DMS 273 (cell line): ENCODE results near the gene LCN15.
"Not testable (repeated sequence)": the region's sequence is repeated elsewhere in the genome, so short reads cannot be mapped to it uniquely, and the experiment has no call there.

Source experiments
- DNase-seq: peaks from one replicate; lab custom pipeline; 2025; ENCODE audit not compliant: unreplicated experiment; lab: John Stamatoyannopoulos, UW

LCN15 gene

GRCh38 chr9:136764301-136764891 is at the start of gene LCN15:
TSS of gene LCN15 (minus strand) at chr9:136764518. CDS start at chr9:136764488, 30 bp downstream.
- DNase-seq = no peak

GRCh38 chr9:136808806-136809158 is 44.5 kb upstream of the LCN15 start:
- peak; percentile 60 for DNase-seq

GRCh38 chr9:136808075-136808805 is 43.9 kb upstream of the LCN15 start:
- DNase-seq = peak; percentile 70

GRCh38 chr9:136807281-136808074 is 43.2 kb upstream of the LCN15 start, which contains the start of gene RABL6:
TSS of gene RABL6 (plus strand) at chr9:136807948. CDS start at chr9:136808197, 249 bp downstream.
- DNase-seq = peak; percentile 91

- no peak for DNase-seq
Observed at GRCh38 chr9:136806631-136807201, 42.4 kb upstream of the LCN15 start.

- no peak for DNase-seq
Observed at GRCh38 chr9:136806067-136806466, 41.7 kb upstream of the LCN15 start.

- no peak for DNase-seq
Observed at GRCh38 chr9:136805207-136805740, 41.0 kb upstream of the LCN15 start.

GRCh38 chr9:136804509-136805206 is 40.3 kb upstream of the LCN15 start:
- no peak for DNase-seq

GRCh38 chr9:136803551-136804508 is 39.5 kb upstream of the LCN15 start:
- peak; percentile 45 for DNase-seq

GRCh38 chr9:136803009-136803550 is 38.8 kb upstream of the LCN15 start:
- not testable (repeated sequence) for DNase-seq

- no peak for DNase-seq
Observed at GRCh38 chr9:136802321-136802720, 38.0 kb upstream of the LCN15 start.

- peak; percentile 88 for DNase-seq
Observed at GRCh38 chr9:136799854-136800657, 35.7 kb upstream of the LCN15 start.

- DNase-seq = no peak
Observed at GRCh38 chr9:136799079-136799853, 34.9 kb upstream of the LCN15 start.

GRCh38 chr9:136798708-136799078 is 34.4 kb upstream of the LCN15 start:
- no peak for DNase-seq

GRCh38 chr9:136796775-136797347 is 32.5 kb upstream of the LCN15 start:
- peak; percentile 61 for DNase-seq

- DNase-seq = no peak
Observed at GRCh38 chr9:136796238-136796774, 32.0 kb upstream of the LCN15 start, which contains the start of gene CCDC183. TSS of gene CCDC183 (plus strand) at chr9:136796338. CDS start at chr9:136796398, 60 bp downstream.

GRCh38 chr9:136795000-136795348 is 30.7 kb upstream of the LCN15 start:
- no peak for DNase-seq
